ENCODE measurements around the gene SLC5A8.
"Not testable (repeated sequence)": the region's sequence is repeated elsewhere in the genome, so short reads cannot be mapped to it uniquely, and the experiment has no call there.

Gene SLC5A8

GRCh38 chr12:101166866-101167265 is 43.2 kb downstream of the SLC5A8 start:
- DNase-seq: no peak

GRCh38 chr12:101165319-101165718 is 44.7 kb downstream of the SLC5A8 start:
- no peak for DNase-seq

DNA sequence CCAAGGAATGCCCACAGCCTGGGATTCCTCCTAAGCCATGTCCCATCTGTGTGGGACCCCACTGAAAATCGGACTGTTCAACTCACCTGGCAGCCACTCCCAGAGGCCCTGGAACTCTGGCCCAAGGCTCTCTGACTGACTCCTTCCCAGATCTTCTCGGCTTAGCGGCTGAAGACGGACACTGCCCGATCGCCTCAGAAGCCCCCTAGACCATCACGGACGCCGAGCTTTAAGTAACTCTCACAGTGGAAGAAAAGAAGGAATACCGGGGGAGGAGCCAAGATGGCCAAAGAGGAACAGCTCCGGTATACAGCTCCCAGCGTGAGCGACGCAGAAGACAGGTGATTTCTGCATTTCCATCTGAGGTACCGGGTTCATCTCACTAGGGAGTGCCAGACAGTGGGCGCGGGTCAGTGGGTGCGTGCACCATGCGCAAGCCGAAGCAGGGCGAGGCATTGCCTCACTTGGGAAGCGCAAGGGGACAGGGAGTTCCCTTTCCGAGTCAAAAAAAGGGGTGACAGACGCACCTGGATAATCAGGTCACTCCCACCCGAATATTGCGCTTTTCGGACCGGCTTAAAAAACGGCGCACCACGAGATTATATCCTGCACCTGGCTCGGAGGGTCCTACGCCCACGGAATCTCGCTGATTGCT is 64.1 kb downstream of the SLC5A8 start:
- DNase-seq: not testable (repeated sequence)

GRCh38 chr12:101127521-101128219 is 82.4 kb downstream of the SLC5A8 start:
- DNase-seq: no peak

DNA sequence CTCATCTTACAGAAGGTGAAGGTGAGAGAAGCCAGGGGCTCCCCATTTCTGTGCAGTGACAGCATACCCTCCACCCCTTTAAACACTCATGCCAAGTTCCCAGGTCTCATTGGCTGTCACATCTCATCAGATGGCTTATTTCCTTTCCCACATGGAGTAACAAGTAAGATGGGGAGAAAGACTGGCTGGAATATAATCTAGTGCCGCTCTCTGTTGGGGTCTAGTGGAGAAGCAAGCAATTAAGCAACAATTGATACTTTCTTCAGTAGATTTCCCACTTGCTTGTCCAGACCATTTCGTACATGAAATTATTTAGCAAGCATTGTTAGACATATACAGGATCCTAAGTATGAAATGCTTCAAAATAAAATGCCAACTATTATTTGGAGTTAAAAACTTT is 92.2 kb downstream of the SLC5A8 start:
- DNase-seq: no peak

DNA sequence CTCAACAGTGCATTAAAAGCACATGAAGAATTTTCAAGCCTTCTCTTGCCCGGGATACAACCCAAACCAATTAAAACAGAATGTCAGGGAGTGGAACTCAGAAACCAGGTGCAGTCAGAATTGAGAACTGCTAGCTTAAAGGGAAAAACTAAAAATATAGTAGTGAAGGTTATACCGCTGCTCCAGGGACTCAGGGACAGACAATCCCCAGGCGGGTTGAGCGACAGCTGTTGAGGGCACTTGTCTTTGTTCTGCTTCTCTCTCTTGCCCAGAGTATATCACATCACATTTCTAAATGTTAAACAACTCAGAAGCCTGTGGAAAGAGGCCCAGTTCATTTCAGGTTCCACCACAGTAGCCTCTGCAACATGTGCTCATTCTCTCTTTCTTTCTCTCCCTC is 93.1 kb downstream of the SLC5A8 start:
- no peak for DNase-seq

DNA sequence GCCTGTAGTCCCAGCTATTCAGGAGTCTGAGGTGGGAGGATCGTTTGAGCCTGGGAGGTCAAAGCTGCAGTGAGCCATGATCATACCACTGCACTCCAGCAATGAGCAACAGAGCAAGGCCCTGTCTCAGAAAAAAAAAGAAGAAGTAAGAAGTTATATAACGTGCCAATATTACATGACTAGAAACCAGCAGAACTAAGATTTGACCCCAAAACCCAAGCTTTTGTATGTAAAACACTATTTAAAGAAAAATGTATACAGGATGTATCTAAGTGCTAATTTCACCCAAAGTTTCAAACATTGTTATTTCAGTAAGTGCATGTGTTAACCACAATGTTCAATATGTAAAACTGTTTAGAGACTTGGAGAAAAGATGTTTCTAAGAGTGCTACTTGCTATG is 94.7 kb downstream of the SLC5A8 start:
- DNase-seq: no peak

- no peak for DNase-seq
Observed at GRCh38 chr12:101111441-101111840, 98.6 kb downstream of the SLC5A8 start.

- DNase-seq: no peak
Observed at GRCh38 chr12:101110866-101111265, 99.2 kb downstream of the SLC5A8 start.

GRCh38 chr12:101108130-101108529 is 101.9 kb downstream of the SLC5A8 start:
- no peak for DNase-seq

DNA sequence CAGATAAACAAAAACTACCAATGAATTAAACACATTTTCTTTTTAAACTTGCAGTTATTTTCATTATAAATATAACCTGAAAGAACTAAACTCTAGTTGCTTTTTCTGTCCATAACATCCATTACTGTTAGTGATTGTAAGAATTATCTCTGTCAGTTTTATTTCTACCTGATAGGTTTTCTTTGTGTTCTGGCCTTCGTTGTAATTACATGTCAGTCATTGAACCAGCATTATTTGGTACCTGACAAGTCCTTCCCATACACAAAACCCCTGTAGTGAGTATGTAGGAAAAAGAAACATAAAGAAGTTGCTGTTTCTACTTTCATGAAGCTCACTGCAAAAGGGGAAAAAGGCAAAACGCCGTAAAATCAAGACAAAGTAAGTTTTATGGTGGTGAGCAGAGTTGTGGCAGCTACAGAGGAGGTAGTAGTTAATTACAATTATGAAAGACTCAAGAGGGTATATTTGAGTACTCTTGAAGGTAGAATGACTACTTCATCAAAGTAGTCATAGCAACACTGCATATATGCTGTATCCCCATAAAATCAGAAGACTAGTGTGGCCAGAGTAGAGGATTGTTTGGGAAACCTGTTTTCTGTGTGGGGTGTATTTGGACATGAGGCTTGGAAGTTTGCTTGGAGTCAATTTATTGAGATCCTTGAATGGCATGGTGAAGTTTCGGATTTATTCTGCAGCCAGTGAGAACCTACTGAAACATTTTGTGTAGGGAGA is 102.8 kb downstream of the SLC5A8 start:
- DNase-seq: no peak
